ENCODE data around the gene KLK2.

DNA sequence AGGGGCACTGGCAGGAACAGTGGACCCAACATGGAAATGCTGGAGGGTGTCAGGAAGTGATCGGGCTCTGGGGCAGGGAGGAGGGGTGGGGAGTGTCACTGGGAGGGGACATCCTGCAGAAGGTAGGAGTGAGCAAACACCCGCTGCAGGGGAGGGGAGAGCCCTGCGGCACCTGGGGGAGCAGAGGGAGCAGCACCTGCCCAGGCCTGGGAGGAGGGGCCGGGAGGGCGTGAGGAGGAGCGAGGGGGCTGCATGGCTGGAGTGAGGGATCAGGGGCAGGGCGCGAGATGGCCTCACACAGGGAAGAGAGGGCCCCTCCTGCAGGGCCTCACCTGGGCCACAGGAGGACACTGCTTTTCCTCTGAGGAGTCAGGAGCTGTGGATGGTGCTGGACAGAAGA lies 4.1 kb downstream of the KLK2 start:
- TF ChIP-seq, protein P1, sequence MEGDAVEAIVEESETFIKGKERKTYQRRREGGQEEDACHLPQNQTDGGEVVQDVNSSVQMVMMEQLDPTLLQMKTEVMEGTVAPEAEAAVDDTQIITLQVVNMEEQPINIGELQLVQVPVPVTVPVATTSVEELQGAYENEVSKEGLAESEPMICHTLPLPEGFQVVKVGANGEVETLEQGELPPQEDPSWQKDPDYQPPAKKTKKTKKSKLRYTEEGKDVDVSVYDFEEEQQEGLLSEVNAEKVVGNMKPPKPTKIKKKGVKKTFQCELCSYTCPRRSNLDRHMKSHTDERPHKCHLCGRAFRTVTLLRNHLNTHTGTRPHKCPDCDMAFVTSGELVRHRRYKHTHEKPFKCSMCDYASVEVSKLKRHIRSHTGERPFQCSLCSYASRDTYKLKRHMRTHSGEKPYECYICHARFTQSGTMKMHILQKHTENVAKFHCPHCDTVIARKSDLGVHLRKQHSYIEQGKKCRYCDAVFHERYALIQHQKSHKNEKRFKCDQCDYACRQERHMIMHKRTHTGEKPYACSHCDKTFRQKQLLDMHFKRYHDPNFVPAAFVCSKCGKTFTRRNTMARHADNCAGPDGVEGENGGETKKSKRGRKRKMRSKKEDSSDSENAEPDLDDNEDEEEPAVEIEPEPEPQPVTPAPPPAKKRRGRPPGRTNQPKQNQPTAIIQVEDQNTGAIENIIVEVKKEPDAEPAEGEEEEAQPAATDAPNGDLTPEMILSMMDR (IDR thresholded peaks at IDR 0.05) = no peak
- TF ChIP-seq POLR2A (IDR thresholded peaks at IDR 0.05) = no peak
